Non-pigmented ciliary epithelial cell (primary cell): ENCODE data around the gene GNG12.

Source experiments
- DNase-seq: peaks from one replicate; pipeline ENCODE4 v3.0.0-alpha.2; 2010; ENCODE audit warnings: low read depth

GNG12 gene

GRCh38 chr1:67840449-67840848, 7.2 kb upstream of the GNG12 start:
- DNase-seq: peak; percentile 89

DNA sequence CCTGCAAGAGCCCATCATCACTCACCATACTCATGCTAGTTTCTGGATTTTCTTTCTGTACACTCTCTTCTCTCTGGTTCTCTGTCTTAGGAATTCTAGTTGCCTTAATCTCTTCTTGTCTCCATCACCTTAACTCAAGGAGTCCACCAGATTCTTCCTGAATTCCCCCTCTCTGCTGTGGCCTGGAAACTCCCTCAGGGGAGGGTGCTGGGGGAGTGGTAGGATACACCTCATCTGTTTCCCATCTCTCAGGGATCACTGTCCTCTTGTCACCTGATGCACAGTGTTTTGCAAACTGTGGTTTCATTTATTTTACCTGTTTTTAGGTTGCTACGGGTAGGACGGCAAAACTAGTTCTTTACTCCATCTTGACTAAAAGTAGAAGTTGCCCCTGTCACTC, 6.6 kb upstream of the GNG12 start:
- DNase-seq: no peak

DNA sequence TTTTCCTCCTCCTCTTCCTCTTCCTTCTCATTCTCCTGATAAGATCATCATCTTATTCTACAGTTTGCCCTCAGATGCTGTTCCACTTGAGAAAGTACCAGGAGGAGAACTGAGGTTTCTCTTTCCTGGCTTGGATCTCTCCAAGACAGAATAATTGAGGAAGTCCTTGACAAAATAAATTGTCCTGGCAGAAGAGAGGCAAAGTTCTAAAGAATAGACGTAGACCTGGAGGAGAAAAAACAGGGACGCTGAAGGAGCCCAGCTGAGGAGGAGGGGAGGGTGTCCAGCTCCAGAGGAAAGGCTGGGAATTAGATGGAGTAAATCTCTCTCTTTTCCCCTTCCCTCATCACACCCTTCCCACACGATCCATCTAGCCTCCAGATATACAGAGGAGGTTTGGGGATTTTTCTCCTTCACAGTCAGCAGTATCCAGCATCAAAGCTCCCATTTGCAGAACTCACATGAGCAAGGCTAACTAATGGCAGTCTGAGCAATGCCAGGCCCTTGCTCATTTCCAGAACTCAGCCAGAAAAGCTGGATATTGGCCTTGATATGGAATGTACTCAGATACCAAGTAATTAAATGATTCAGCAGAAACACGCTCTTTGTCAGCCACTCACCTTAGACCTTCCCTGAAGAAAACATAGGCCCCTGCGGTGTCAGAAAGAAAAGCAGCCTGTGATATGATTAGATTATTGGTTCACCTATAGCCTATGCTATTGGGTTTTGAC, 5.1 kb upstream of the GNG12 start:
- no peak for DNase-seq

DNA sequence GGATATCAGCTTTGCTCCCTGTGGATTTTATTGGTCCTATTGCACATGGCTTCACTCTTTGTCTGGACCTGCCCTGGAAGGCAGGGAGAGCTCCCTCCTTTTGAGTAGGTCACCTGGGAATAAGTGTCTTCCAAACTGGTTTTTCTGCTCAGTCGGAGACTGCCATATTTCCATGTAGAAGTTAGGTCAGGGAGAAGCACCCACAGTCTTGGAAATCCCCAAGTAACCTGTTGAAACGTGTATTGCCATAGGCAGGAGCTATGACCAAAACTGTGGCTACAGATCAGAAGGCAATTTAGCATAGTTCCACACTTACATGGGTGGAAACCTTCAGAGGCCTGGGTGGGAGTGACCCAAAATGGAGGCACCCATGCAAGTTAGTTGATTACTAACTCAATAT, 3.5 kb upstream of the GNG12 start:
- no peak for DNase-seq

DNA sequence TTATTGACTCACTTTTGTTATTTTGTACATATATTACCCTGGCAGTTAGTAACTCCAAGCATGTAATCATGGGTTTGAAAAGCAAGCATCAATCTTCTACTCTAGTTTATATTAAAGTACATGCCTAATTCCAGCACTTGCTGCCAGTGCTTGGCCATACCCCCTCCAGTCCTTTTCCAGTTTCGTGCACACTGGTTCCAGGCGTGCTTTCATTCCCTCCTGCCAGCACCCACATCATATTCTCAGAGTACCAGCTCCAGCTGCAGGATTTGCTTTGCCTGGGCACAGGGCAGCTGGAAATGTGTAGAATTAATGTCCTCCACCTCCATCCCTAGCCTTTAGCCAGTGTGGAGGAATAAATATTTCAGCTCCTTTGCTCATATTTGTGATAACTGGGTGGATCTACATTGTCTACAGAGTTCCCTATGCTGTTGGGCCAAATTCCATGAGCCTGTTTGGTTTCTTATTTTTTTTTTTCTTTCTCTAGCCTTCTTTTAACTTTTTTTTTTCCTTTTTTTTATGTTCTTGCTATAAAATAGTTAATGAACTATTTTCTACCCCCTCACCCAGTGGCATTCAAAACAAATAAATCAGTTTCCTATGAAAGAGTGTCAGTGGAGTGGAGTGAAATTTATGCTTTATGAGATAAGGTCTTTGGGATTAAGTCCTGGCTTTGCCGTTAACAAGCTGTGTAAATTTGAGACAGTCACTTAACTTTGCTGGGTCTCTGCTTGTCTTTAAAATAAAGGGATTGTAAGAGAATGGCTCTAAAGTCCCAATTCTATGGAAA, 2.6 kb upstream of the GNG12 start:
- DNase-seq: no peak

DNA sequence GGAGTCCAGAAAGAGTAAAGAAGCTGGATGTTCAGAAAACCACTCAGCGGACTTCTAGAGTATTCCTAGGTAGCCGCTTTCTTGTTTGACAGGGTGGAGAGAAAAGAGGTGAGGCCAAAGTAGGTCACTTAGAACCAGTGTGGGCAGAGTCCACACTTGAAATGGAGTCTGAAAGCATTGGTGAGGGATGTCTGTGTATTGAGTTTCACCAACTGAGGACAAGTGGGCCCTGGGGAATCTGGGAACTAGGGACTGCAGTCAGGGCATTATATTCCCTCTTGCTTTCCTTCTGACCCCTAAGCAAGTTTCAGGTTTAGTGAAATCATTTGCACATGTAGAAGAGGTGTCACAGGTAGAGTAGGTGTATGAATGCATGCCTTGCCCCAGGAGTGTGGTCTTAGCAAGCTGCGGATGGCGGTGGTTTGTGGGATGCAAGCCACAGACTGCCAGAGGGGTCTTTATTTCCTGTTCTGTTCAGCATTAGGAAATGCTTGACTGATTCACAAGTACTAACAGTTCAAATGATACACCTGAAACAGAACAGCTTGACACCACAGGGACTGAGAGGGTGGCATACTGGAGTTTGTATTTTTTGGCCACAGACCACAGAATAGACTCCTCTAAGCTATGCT, 1.1 kb upstream of the GNG12 start:
- DNase-seq: no peak

GRCh38 chr1:67833602-67833940, 304 bp upstream of the GNG12 start:
- no peak for DNase-seq

GRCh38 chr1:67831850-67832513, 1.3 kb downstream of the GNG12 start:
- no peak for DNase-seq

DNA sequence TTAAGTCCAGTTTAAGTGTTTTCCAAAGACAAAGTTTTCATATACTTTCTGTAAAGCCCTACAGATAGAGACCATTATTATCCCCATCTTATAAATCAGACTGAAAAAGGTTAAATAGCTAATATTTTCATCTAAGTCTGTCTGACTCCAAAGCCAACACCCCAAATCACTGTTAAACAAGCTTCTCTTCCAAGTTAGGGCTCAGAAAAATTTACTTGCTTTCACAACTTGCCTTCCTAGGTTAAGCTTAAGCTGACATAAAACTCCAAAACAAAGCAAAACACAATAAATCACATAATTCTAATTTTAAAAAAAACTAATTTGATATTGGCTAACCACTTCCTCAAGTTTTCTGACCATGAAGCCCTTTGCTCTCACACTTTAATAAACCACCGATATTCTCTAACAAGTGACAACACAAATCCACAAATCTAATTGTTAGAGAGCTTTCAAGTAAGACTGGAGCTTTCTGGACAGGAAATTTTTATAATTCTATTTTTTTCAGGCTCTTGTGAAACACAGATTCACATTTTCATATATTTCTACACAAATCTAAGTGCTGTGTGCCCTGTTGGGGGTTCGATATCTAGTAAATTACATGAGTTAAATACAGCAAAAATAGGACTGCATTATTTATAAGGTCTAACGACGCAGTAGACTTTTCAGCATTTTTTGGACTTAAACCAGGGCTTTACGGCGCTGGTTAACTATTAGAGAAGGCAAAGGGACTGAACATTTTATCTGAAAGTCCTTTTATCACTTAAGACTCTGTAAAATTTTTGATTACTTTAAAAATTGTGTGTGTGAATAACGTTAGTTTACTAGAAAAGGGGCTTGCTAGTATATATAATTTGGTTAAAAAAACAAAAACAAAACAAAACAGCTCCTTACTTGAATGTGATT, 2.1 kb downstream of the GNG12 start:
- DNase-seq: no peak

GRCh38 chr1:67830226-67830625, 3.0 kb downstream of the GNG12 start:
- no peak for DNase-seq

- DNase-seq: no peak
Observed at GRCh38 chr1:67827688-67828087, 5.6 kb downstream of the GNG12 start.

- no peak for DNase-seq
Observed at GRCh38 chr1:67825591-67825990, 7.7 kb downstream of the GNG12 start.

DNA sequence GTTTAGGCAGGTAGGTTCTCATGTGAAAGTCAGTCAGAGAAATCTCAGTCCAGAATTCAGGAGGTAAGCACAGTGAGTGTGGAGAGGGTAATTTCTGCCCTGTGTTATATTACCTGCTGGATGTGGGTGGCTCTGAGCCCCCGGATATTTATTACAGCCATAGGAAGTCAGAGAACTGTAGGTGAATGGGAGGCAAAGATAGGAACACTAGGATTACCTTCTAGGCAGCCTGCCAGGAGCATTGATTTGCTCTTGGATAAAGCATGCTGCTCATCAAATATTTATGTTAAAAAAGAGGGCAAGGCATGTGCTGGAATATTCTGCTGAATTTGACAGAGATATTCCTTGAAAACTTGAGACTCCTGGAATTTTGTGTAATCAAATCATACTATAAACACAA, 8.5 kb downstream of the GNG12 start:
- no peak for DNase-seq

- DNase-seq: no peak
Observed at GRCh38 chr1:67823615-67824014, 9.7 kb downstream of the GNG12 start.

GRCh38 chr1:67821263-67821662, 12.0 kb downstream of the GNG12 start:
- DNase-seq: no peak

- DNase-seq: no peak
Observed at GRCh38 chr1:67818725-67819301, 14.5 kb downstream of the GNG12 start.

GRCh38 chr1:67818162-67818561, 15.1 kb downstream of the GNG12 start:
- no peak for DNase-seq

DNA sequence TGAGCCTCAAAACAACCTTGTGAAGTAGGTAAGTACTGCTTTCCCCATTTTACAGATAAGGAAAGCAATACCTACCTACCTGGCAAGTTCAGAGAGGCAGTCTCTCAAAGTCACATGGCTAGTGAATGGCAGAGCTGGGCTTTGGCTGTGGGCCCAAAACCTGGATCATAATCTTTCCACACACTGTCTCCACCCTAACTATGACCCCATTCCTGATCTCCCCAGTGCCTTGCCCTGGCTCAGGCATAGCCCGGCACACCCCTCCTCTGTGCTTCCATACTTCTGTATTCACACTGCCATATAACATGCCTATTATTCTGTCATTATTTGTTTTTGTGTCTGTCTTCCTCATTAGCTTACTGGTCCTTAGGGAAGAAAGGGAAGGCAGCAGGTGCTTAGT, 15.9 kb downstream of the GNG12 start:
- DNase-seq: no peak

DNA sequence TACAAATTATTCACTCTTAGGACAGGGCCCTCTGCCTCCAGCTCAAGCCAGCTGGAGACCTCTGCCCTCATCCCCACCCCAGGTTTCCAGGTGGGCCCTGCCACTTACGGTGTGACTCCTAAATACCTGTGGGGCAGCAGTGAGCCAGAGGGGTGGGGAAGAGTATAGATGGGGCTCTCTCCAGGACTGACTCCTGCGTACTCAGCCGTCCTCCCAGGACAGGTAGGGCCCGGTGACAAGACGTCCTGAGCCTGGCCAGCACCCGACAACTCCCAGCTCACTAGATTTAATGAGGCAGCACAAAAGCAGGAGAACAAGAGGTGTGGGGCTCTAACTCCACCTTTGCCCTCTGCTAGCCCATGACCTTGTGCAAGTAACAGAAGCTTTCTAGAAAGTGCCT, 16.8 kb downstream of the GNG12 start:
- no peak for DNase-seq

GRCh38 chr1:67816095-67816475, 17.2 kb downstream of the GNG12 start:
- DNase-seq: no peak

- no peak for DNase-seq
Observed at GRCh38 chr1:67815303-67816094, 17.8 kb downstream of the GNG12 start.
